ENCODE measurements around the gene ASB7.

DNA sequence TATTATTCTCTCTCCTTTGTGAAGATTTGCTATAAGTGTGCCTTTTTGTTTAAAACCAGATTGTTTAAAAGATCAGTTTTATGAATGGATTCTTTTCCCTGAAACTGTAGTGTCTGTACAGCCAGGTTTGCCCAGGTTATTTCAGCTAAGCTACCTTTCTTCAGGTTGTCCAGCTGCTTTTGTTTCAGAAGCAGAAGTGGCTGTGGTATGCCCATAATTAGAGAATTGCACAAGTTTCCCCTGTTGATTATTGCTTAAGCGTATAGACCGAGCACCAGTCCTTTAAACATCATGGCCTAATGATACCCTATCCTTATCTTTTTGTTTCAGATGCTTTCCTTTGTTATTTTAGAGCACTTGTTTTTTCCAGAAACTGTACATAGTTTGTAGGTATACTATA is 10.2 kb downstream of the ASB7 start:
- no peak for TF ChIP-seq TAF1 (IDR thresholded peaks at IDR 0.05; ENCODE audit: low read depth)
- no peak for TF ChIP-seq RAD21 (conservative IDR thresholded peaks at IDR 0.05)
- TF ChIP-seq, protein P1, sequence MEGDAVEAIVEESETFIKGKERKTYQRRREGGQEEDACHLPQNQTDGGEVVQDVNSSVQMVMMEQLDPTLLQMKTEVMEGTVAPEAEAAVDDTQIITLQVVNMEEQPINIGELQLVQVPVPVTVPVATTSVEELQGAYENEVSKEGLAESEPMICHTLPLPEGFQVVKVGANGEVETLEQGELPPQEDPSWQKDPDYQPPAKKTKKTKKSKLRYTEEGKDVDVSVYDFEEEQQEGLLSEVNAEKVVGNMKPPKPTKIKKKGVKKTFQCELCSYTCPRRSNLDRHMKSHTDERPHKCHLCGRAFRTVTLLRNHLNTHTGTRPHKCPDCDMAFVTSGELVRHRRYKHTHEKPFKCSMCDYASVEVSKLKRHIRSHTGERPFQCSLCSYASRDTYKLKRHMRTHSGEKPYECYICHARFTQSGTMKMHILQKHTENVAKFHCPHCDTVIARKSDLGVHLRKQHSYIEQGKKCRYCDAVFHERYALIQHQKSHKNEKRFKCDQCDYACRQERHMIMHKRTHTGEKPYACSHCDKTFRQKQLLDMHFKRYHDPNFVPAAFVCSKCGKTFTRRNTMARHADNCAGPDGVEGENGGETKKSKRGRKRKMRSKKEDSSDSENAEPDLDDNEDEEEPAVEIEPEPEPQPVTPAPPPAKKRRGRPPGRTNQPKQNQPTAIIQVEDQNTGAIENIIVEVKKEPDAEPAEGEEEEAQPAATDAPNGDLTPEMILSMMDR (IDR thresholded peaks at IDR 0.05; ENCODE audit: poor library complexity, severe bottlenecking): no peak
- TF ChIP-seq EZH2 (IDR thresholded peaks at IDR 0.05; ENCODE audit: borderline replicate concordance, insufficient read depth, low read length, poor library complexity, severe bottlenecking): no peak
- no peak for TF ChIP-seq POLR2AphosphoS5 (IDR thresholded peaks at IDR 0.05)
- TF ChIP-seq SMC3 (conservative IDR thresholded peaks at IDR 0.05; ENCODE audit: poor library complexity): no peak
- TF ChIP-seq, protein P2, sequence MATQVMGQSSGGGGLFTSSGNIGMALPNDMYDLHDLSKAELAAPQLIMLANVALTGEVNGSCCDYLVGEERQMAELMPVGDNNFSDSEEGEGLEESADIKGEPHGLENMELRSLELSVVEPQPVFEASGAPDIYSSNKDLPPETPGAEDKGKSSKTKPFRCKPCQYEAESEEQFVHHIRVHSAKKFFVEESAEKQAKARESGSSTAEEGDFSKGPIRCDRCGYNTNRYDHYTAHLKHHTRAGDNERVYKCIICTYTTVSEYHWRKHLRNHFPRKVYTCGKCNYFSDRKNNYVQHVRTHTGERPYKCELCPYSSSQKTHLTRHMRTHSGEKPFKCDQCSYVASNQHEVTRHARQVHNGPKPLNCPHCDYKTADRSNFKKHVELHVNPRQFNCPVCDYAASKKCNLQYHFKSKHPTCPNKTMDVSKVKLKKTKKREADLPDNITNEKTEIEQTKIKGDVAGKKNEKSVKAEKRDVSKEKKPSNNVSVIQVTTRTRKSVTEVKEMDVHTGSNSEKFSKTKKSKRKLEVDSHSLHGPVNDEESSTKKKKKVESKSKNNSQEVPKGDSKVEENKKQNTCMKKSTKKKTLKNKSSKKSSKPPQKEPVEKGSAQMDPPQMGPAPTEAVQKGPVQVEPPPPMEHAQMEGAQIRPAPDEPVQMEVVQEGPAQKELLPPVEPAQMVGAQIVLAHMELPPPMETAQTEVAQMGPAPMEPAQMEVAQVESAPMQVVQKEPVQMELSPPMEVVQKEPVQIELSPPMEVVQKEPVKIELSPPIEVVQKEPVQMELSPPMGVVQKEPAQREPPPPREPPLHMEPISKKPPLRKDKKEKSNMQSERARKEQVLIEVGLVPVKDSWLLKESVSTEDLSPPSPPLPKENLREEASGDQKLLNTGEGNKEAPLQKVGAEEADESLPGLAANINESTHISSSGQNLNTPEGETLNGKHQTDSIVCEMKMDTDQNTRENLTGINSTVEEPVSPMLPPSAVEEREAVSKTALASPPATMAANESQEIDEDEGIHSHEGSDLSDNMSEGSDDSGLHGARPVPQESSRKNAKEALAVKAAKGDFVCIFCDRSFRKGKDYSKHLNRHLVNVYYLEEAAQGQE (IDR thresholded peaks at IDR 0.05; ENCODE audit: borderline replicate concordance): no peak

All from neural cell (in vitro differentiated cells).